A549 (cell line): ENCODE data around the gene SKI. TPM values are rescaled to one million over a fixed set of nuclear protein-coding genes. Genes with fewer than 3 reads are reported as not detected.
A peak's percentile ranks its signal among the peaks of the same experiment; 100 is the strongest.

Source experiments
- ATAC-seq, 2 experiments: fragments of 200-7000 bp in 1 of 2; fragments of >200 bp in 1 of 2; cut with Nextera tagmentation in 1 of 2; cut with Tn5 transposase in 1 of 2; 3 replicates each; pipeline versions ENCODE4 v1.8.0 to v1.9.1; 2018 to 2020; ENCODE audit warnings: mild to moderate bottlenecking in 1 of 2, moderate library complexity in 1 of 2
- CTCF ChIA-PET: fragments of 300-600 bp; sonication (Branson Sonifier 250); formaldehyde crosslinking; extraction: SDS; loops from one replicate; lab custom pipeline; 2021; ENCODE audit warnings: antibody characterized with exemption, inconsistent platforms; lab: Yijun Ruan, JAX
- POLR2A ChIA-PET: fragments of 350-600 bp; formaldehyde crosslinking; extraction: SDS; loops from one replicate; lab custom pipeline; 2021; ENCODE audit warnings: antibody characterized with exemption, inconsistent platforms; lab: Yijun Ruan, JAX
- DNase-seq, 2 experiments: peaks; one replicate each; pipeline versions ENCODE4 v3.0.0 to v3.0.0-alpha.2; 2011 to 2016; ENCODE audit warnings: low read depth in 1 of 2, low spot score in 1 of 2
- FAIRE-seq: peaks from 2 replicates; lab custom pipeline; 2011; peaks lifted over from hg19 to GRCh38; lab: Jason Lieb, UNC
- H3K27ac ChIP-seq, 2 experiments: fragments of >200 bp; sonication (Bioruptor Twin); formaldehyde crosslinking; 3 replicates each; pipeline ENCODE4 v1.5.1; 2016 to 2017
- H3K4me1 ChIP-seq: fragments of >200 bp; sonication (Bioruptor Twin); formaldehyde crosslinking; 3 replicates; pipeline ENCODE4 v1.6.1; 2016
- H3K4me2 ChIP-seq: fragments of >200 bp; sonication (Bioruptor Twin); formaldehyde crosslinking; 3 replicates; pipeline ENCODE4 v1.6.1; 2016
- H3K4me3 ChIP-seq: fragments of >200 bp; sonication (Bioruptor Twin); formaldehyde crosslinking; 3 replicates; pipeline ENCODE4 v1.5.1; 2016
- H3K9me3 ChIP-seq: fragments of >200 bp; sonication (Bioruptor Twin); formaldehyde crosslinking; 3 replicates; pipeline ENCODE4 v1.6.1; 2016
- CBX2 ChIP-seq: fragments of 200-600 bp; sonication (generic); IDR thresholded peaks from 2 replicates; pipeline ENCODE4 v1.6.1; 2016; ENCODE audit warnings: low read depth, mild to moderate bottlenecking, borderline replicate concordance
- CHD2 ChIP-seq: fragments of 150-350 bp; IDR thresholded peaks from 2 replicates; pipeline ENCODE4 v1.6.1; 2014; ENCODE audit warnings: low read length; ENCODE audit not compliant: partially characterized antibody
- ESRRA ChIP-seq: fragments of 150-350 bp; IDR thresholded peaks from 2 replicates; pipeline ENCODE4 v1.6.1; 2014; ENCODE audit warnings: mild to moderate bottlenecking, low read length, borderline replicate concordance
- FOSL2 ChIP-seq, 2 experiments: fragments of 450-650 bp in 1 of 2; fragments of >200 bp in 1 of 2; sonication (Bioruptor Twin) in 1 of 2; formaldehyde crosslinking; IDR thresholded peaks; 2 replicates each; pipeline versions ENCODE4 v1.5.0 to v1.6.1; 2016 to 2020; ENCODE audit warnings: mild to moderate bottlenecking in 1 of 2, moderate library complexity in 1 of 2
- GATA3 ChIP-seq: IDR thresholded peaks from 2 replicates; pipeline ENCODE4 v1.6.1; 2012; ENCODE audit warnings: borderline replicate concordance
- HOXA7 ChIP-seq: fragments of 250-450 bp; sonication (Bioruptor Pico); IDR thresholded peaks from 2 replicates; pipeline ENCODE4 v1.5.0; 2020; ENCODE audit warnings: mild to moderate bottlenecking, moderate library complexity
- HOXB13 ChIP-seq: fragments of 250-450 bp; sonication (Bioruptor Pico); IDR thresholded peaks from 2 replicates; pipeline ENCODE4 v1.5.0; 2020; ENCODE audit warnings: low read depth, mild to moderate bottlenecking, moderate library complexity
- JUN ChIP-seq, 2 experiments: fragments of >200 bp; sonication (Bioruptor Twin); formaldehyde crosslinking; IDR thresholded peaks; 2 replicates in 1 of 2; 3 replicates in 1 of 2; pipeline ENCODE4 v1.6.1; 2016 to 2017
- MAFK ChIP-seq: fragments of 450-650 bp; IDR thresholded peaks from 2 replicates; pipeline ENCODE4 v1.6.1; 2014; ENCODE audit not compliant: partially characterized antibody
- MAZ ChIP-seq: fragments of 150-350 bp; IDR thresholded peaks from 2 replicates; pipeline ENCODE4 v1.6.1; 2014; ENCODE audit warnings: antibody characterized with exemption, low read depth, low read length, borderline replicate concordance
- MYC ChIP-seq: IDR thresholded peaks from 2 replicates; pipeline ENCODE4 v1.6.1; 2012; ENCODE audit warnings: mild to moderate bottlenecking, inconsistent platforms, low read length, improper control_type of control experiment, borderline replicate concordance
- NPAS2 ChIP-seq: fragments of 250-450 bp; sonication (Bioruptor Pico); IDR thresholded peaks from 2 replicates; pipeline ENCODE4 v1.8.0; 2022; ENCODE audit warnings: mild to moderate bottlenecking, moderate library complexity, borderline replicate concordance
- PHF8 ChIP-seq: fragments of 200-600 bp; sonication (generic); IDR thresholded peaks from 2 replicates; pipeline ENCODE4 v1.6.1; 2016; ENCODE audit warnings: low read depth, mild to moderate bottlenecking, antibody characterized with exemption, moderate library complexity, borderline replicate concordance
- POLR2A ChIP-seq: IDR thresholded peaks from 2 replicates; pipeline ENCODE4 v1.6.1; 2012; ENCODE audit warnings: mild to moderate bottlenecking, low read length
- RAD21 ChIP-seq, 2 experiments: fragments of >200 bp in 1 of 2; sonication (Bioruptor Twin) in 1 of 2; formaldehyde crosslinking in 1 of 2; IDR thresholded peaks in 1 of 2; conservative IDR thresholded peaks in 1 of 2; 2 replicates in 1 of 2; 3 replicates in 1 of 2; pipeline ENCODE4 v1.6.1; 2012 to 2018; ENCODE audit warnings: inconsistent platforms in 1 of 2
- SREBF2 ChIP-seq: fragments of 450-650 bp; IDR thresholded peaks from 2 replicates; pipeline ENCODE4 v1.6.1; 2014; ENCODE audit warnings: mild to moderate bottlenecking, moderate library complexity
- TP53 ChIP-seq: fragments of 250-450 bp; sonication (Bioruptor Pico); IDR thresholded peaks from 2 replicates; pipeline ENCODE4 v1.5.0; 2021; ENCODE audit warnings: mild to moderate bottlenecking, moderate library complexity
- ZSCAN20 ChIP-seq: fragments of 250-450 bp; sonication (Bioruptor Pico); IDR thresholded peaks from 2 replicates; pipeline ENCODE4 v1.8.0; 2022; ENCODE audit warnings: mild to moderate bottlenecking, moderate library complexity
- WGBS: methylation state at CpG from one replicate; pipeline ENCODE4 v1.1.6; 2017; ENCODE audit errors: missing lambda C conversion rate; 5-methylcytosine and 5-hydroxymethylcytosine counted together
- polyA plus RNA-seq, 4 experiments: library from polyadenylated mRNA; depleted of rRNA in 3 of 4; stranded (reverse); fragments of >200 nt; fragmentation: RNase III in 1 of 4; extraction: RNeasy Plus Mini Kit Qiagen cat#74134 plus additional on column Dnase treatment in 1 of 4; gene quantifications; 2 replicates in 3 of 4; 3 replicates in 1 of 4; pipeline ENCODE4 v1.2.3, GENCODE V29; 2011 to 2017
- TF ChIP-seq, protein P1 (sequence below): IDR thresholded peaks from 2 replicates; pipeline ENCODE4 v1.6.1; 2012; ENCODE audit warnings: low read depth, borderline replicate concordance
- TF ChIP-seq, protein P2 (sequence below): fragments of >200 bp; sonication (Bioruptor Twin); formaldehyde crosslinking; IDR thresholded peaks from 3 replicates; pipeline ENCODE4 v1.6.1; 2016
- TF ChIP-seq, protein P3 (sequence below): fragments of >200 bp; sonication (Bioruptor Twin); formaldehyde crosslinking; IDR thresholded peaks from 2 replicates; pipeline ENCODE4 v1.6.1; 2016
- TF ChIP-seq, protein P4 (sequence below): fragments of 450-650 bp; IDR thresholded peaks from 2 replicates; pipeline ENCODE4 v1.6.1; 2014; ENCODE audit warnings: antibody characterized with exemption

Gene SKI
- polyA plus RNA-seq, 2 of the 4 experiments (the other 2 are of a cell fraction) = 2.8 to 12.0 TPM

DNA sequence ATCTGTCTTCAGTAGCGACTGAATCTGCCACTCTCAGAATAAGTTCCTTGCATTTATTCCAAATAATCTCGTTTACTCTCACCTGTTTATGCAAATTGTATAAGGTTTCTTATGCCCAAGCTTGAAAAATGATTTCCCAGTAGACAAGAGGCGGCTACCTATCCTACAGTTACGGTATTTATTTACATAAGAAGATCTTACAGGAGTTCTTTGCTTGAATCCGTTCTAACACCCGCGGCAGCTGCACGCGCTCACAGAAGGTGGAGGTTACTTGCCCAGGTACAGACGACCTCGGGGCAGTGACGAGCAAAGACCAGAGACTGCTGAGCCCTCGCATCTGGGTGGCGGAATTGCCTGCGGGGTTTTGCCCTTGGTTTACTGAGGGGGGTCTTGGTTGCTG, 79.9 kb downstream of the SKI start:
- no peak overlapping the region for H3K27ac ChIP-seq
- POLR2A ChIA-PET = no interaction called here
- H3K4me2 ChIP-seq = no peak overlapping the region
- H3K9me3 ChIP-seq = no peaks in the 10 kb centered on the region
- H3K4me1 ChIP-seq = peaks cover 21% of the 10 kb centered on the region
- no peak for FAIRE-seq
- no peak for TF ChIP-seq HOXA7 (CRISPR knock-in tag)
- TF ChIP-seq, protein P1, sequence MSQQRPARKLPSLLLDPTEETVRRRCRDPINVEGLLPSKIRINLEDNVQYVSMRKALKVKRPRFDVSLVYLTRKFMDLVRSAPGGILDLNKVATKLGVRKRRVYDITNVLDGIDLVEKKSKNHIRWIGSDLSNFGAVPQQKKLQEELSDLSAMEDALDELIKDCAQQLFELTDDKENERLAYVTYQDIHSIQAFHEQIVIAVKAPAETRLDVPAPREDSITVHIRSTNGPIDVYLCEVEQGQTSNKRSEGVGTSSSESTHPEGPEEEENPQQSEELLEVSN = no peak
- no peak for TF ChIP-seq JUN (IDR thresholded peaks at IDR 0.05)
- no peak for TF ChIP-seq MAZ
- TF ChIP-seq CHD2 = no peak
- TF ChIP-seq, protein P2, sequence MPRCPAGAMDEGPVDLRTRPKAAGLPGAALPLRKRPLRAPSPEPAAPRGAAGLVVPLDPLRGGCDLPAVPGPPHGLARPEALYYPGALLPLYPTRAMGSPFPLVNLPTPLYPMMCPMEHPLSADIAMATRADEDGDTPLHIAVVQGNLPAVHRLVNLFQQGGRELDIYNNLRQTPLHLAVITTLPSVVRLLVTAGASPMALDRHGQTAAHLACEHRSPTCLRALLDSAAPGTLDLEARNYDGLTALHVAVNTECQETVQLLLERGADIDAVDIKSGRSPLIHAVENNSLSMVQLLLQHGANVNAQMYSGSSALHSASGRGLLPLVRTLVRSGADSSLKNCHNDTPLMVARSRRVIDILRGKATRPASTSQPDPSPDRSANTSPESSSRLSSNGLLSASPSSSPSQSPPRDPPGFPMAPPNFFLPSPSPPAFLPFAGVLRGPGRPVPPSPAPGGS = no peak
- no peak for TF ChIP-seq NPAS2 (CRISPR knock-in tag)
- TF ChIP-seq, protein P3, sequence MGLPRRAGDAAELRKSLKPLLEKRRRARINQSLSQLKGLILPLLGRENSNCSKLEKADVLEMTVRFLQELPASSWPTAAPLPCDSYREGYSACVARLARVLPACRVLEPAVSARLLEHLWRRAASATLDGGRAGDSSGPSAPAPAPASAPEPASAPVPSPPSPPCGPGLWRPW = no peak
- no peak for TF ChIP-seq ESRRA
- no peak for TF ChIP-seq MAFK
- no peak overlapping the region for H3K4me3 ChIP-seq
- no peak for DNase-seq
- CTCF ChIA-PET = interaction anchor here (1.2 kb wide), 1 partner anchor 9 kb away, joined by 5 read pairs; no protein-coding TSS in a partner anchor
- ATAC-seq = no peak
- 84% methylated on average over 15 of the region's 15 CpGs for WGBS

DNA sequence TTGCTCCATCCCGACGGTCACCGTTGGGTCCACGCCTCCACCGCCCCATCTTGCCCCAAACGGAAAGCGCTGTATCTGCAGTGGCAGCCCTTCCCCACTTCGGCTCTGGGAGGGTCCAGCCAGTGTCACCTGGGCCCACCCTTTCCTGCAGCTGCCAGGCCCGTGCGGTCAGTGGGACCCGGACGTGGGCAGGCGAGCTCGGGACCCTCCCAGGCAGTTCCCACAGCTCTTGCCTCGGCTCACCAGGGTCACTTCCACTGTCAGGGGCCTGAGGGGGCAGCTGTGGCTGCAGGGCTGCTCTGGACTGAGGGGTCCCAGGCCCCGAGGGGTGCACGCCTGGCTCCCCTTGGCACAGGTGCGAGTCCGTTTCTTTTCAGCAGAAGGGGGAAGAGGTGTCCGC, 80.7 kb downstream of the SKI start:
- no peak overlapping the region for H3K27ac ChIP-seq
- no peak for ATAC-seq
- no peak for FAIRE-seq
- no peak overlapping the region for H3K4me3 ChIP-seq
- WGBS = 90% methylated on average over 14 of the region's 20 CpGs
- ChIA-PET POLR2A (no interaction called here), CTCF (interaction anchor here (1.2 kb wide), 1 partner anchor 8 kb away, joined by 5 read pairs; no protein-coding TSS in a partner anchor)
- TF ChIP-seq HOXB13 (CRISPR knock-in tag) (no peak), TP53 (CRISPR knock-in tag) (no peak), SREBF2 (no peak), FOSL2 (IDR thresholded peaks at IDR 0.05) (no peak), FOSL2 (CRISPR knock-in tag; IDR thresholded peaks at IDR 0.05) (no peak), RAD21 (conservative IDR thresholded peaks at IDR 0.05 in 1 of 2, IDR thresholded peaks at IDR 0.05 in 1 of 2) (no peak), GATA3 (no peak)
- TF ChIP-seq, protein P4, sequence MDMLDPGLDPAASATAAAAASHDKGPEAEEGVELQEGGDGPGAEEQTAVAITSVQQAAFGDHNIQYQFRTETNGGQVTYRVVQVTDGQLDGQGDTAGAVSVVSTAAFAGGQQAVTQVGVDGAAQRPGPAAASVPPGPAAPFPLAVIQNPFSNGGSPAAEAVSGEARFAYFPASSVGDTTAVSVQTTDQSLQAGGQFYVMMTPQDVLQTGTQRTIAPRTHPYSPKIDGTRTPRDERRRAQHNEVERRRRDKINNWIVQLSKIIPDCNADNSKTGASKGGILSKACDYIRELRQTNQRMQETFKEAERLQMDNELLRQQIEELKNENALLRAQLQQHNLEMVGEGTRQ = no peak
- no peak overlapping the region for H3K4me2 ChIP-seq
- no peaks in the 10 kb centered on the region for H3K9me3 ChIP-seq
- no peak for DNase-seq
- H3K4me1 ChIP-seq = peaks cover 29% of the 10 kb centered on the region

DNA sequence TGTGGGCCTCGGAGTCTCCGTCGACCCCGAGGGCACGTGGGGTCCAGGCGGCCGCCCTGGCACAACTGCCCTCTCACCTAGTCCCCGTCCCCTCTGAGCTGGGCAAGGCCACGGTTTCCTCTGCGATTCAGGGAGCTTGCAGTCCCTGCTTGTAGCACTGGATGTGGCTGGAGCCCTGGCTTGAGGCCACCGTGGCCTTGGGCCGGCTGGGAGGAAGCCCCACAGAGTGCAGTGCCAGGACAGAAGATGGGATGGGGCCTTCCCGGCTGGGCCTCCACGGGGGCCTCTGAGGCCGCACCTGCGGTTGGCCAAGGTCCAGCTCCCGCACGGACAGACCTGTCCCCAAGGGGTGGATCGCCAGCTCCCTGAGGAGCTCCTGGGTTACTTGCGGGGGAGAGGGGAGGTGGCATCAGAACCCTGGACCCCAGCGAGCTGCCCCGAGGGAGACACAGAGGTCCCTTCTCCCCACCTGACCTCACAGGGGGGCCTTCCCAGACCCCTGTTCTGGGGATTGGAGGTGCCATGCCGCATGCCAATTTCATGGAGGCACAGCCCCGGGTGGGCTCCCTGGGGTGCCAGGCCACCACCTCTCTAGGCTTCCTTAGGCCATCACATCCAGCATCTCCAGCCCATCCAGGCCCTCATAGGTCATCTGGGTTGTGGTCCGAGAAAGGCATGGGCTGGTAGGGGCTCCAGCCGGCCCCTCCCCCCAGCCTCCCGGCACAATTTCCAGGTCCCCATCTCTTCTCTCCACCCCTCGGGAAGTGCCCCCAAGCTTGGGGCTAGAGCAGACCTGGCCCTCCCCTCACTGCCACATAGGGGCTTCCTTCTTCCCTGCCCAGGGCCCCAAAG, 82.4 kb downstream of the SKI start:
- peak overlapping the region in 1 of 2 experiments; percentile 100; a peak in 3 of 6 replicates for H3K27ac ChIP-seq
- CTCF ChIA-PET = interaction anchor here (0.6 to 2.4 kb wide), 2 partner anchors 46 to 115 kb away, joined by 4 to 12 read pairs; partner anchors contain the start of gene FAAP20
- TF ChIP-seq ZSCAN20 (CRISPR knock-in tag) (no peak), PHF8 (no peak), HOXB13 (CRISPR knock-in tag) (no peak), MYC (no peak), POLR2A (no peak), CHD2 (no peak), CBX2 (no peak)
- no peak for ATAC-seq
- WGBS = 84% methylated on average over 15 of the region's 28 CpGs
- DNase-seq = no peak
- H3K4me2 ChIP-seq = no peak overlapping the region
- peaks cover 34% of the 10 kb centered on the region for H3K4me1 ChIP-seq
- no peaks in the 10 kb centered on the region for H3K9me3 ChIP-seq
- no peak for FAIRE-seq
- POLR2A ChIA-PET = no interaction called here
- no peak overlapping the region for H3K4me3 ChIP-seq
